OCI-LY1 (cell line): ENCODE data around the gene SUCNR1.
"Not testable (repeated sequence)": the region's sequence is repeated elsewhere in the genome, so short reads cannot be mapped to it uniquely, and the experiment has no call there.

Experiments
- EZH2 ChIP-seq: fragments of 200-600 bp; sonication (generic), shearing (Covaris generic); IDR thresholded peaks from 2 replicates; pipeline ENCODE4 v1.8.0; 2017; ENCODE audit warnings: borderline replicate concordance, mixed run types, mild to moderate bottlenecking, antibody characterized with exemption, low read length, moderate library complexity, mixed read lengths
- TF ChIP-seq, protein P1 (sequence below): fragments of 200-600 bp; sonication (generic), shearing (Covaris generic); IDR thresholded peaks from 2 replicates; pipeline ENCODE4 v1.5.1; 2017; ENCODE audit warnings: mild to moderate bottlenecking, antibody characterized with exemption, low read length, moderate library complexity, mixed read lengths

DNA sequence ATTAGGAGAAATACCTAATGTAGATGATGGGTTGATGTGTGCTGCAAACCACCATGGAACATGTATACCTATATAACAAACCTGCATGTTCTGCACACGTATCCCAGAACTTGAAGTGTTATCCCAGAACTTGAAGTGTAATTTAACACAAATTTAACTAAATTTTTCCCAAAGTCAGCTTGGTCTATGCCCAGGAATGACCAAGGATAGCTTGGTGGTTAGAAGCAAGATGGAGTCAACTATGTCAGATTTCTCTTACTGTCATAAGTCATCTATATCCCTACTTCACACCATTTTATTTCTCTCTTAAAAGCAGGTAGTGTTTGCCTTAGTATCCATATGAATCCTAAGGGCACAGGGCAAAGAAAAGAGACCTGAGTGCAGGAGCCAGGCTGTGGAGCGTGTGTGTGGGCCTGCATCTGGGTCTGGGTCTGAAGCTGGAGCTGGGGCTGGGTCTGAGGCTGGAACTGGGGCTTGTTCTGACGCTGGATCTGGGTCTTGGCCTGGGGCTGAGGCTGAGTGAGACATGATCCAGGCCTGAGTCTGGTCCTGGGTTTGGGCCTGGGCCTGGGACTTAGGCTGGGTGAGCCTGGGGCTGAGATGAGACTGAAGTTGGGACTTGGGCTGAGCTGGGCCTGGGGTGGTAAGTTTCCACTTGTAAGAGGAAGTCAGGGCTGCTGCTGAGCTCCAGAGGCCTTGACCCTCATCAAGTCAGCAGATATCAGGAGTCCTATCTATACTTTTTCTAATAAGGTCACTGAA lies 14.2 kb downstream of the SUCNR1 start:
- TF ChIP-seq, protein P1, sequence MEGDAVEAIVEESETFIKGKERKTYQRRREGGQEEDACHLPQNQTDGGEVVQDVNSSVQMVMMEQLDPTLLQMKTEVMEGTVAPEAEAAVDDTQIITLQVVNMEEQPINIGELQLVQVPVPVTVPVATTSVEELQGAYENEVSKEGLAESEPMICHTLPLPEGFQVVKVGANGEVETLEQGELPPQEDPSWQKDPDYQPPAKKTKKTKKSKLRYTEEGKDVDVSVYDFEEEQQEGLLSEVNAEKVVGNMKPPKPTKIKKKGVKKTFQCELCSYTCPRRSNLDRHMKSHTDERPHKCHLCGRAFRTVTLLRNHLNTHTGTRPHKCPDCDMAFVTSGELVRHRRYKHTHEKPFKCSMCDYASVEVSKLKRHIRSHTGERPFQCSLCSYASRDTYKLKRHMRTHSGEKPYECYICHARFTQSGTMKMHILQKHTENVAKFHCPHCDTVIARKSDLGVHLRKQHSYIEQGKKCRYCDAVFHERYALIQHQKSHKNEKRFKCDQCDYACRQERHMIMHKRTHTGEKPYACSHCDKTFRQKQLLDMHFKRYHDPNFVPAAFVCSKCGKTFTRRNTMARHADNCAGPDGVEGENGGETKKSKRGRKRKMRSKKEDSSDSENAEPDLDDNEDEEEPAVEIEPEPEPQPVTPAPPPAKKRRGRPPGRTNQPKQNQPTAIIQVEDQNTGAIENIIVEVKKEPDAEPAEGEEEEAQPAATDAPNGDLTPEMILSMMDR: not testable (repeated sequence)
- TF ChIP-seq EZH2: not testable (repeated sequence)
